CD4-positive, CD25-positive, alpha-beta regulatory T cell (primary cell): Measurements from ENCODE around the gene PWWP2B. TPM values are rescaled to one million over a fixed set of nuclear protein-coding genes. Genes with fewer than 3 reads are reported as not detected.

Experiments used
- ATAC-seq, 2 donors: fragments of 150-1000 bp; cut with Tn5 transposase; one replicate each; pipeline ENCODE4 v1.10.0; 2021; ENCODE audit warnings: low read depth in 2 of 2, moderate number of reproducible peaks in 2 of 2, moderate library complexity in 1 of 2
- DNase-seq, 3 donors: peaks; one replicate each; pipeline versions ENCODE4 v3.0.0 to v3.0.0-alpha.2; 2012 to 2022; ENCODE audit warnings: mixed read lengths in 1 of 3
- H3K27ac ChIP-seq: one replicate; pipeline ENCODE4 v1.7.0; 2013; ENCODE audit warnings: mild to moderate bottlenecking, low read length; ENCODE audit not compliant: insufficient read depth, poor library complexity, severe bottlenecking
- H3K27me3 ChIP-seq: one replicate; pipeline ENCODE4 v1.7.0; 2013; ENCODE audit warnings: low read length; ENCODE audit not compliant: control insufficient read depth, insufficient read depth
- H3K36me3 ChIP-seq: one replicate; pipeline ENCODE4 v1.7.0; 2013; ENCODE audit warnings: mild to moderate bottlenecking, low read length, moderate library complexity; ENCODE audit not compliant: control insufficient read depth, insufficient read depth
- H3K4me1 ChIP-seq: 2 replicates; pipeline ENCODE4 v1.7.0; 2013; ENCODE audit warnings: mild to moderate bottlenecking, low read length; ENCODE audit not compliant: insufficient read depth, control insufficient read depth, poor library complexity, severe bottlenecking
- H3K4me3 ChIP-seq: one replicate; pipeline ENCODE4 v1.7.0; 2013; ENCODE audit warnings: low read depth, mild to moderate bottlenecking, low read length, moderate library complexity
- H3K9me3 ChIP-seq, 2 experiments: 1 replicate in 1 of 2; 2 replicates in 1 of 2; pipeline ENCODE4 v1.7.0; 2013; ENCODE audit warnings: low read length in 2 of 2, mild to moderate bottlenecking in 1 of 2, moderate library complexity in 1 of 2; ENCODE audit not compliant: control insufficient read depth in 2 of 2
- H3K27ac Mint-ChIP-seq, 3 donors: one replicate each; pipeline ENCODE4 v1.8.0; 2020 to 2022; ENCODE audit warnings: mild to moderate bottlenecking in 3 of 3, mixed read lengths in 3 of 3, moderate library complexity in 2 of 3
- H3K27me3 Mint-ChIP-seq: one replicate; pipeline ENCODE4 v1.8.0; 2022; ENCODE audit warnings: mild to moderate bottlenecking, mixed read lengths
- H3K36me3 Mint-ChIP-seq: one replicate; pipeline ENCODE4 v1.8.0; 2020; ENCODE audit warnings: mixed read lengths
- H3K4me1 Mint-ChIP-seq, 4 donors: one replicate each; pipeline ENCODE4 v1.8.0; 2020 to 2022; ENCODE audit warnings: mixed read lengths in 4 of 4, mild to moderate bottlenecking in 1 of 4
- H3K4me3 Mint-ChIP-seq, 4 donors: one replicate each; pipeline ENCODE4 v1.8.0; 2020 to 2022; ENCODE audit warnings: mild to moderate bottlenecking in 4 of 4, mixed read lengths in 4 of 4, moderate library complexity in 3 of 4
- H3K9me3 Mint-ChIP-seq, 7 donors: one replicate each; pipeline ENCODE4 v1.8.0; 2020 to 2022; ENCODE audit warnings: mixed read lengths in 7 of 7, mild to moderate bottlenecking in 3 of 7, moderate library complexity in 2 of 7
- polyA plus RNA-seq, 4 donors: library from polyadenylated mRNA; unstranded; fragments of 300-500 nt; fragmentation: Illumina TruSeq; gene quantifications; one replicate each; pipeline ENCODE4 v1.2.3, GENCODE V29; 2021
- total RNA-seq: library from RNA; stranded (reverse); gene quantifications from one replicate; pipeline ENCODE4 v1.2.3, GENCODE V29; 2022

Gene PWWP2B
- total and polyA plus RNA-seq, 5 donors from 2014 or later: 0.56 to 10.9 (median 0.90) TPM

GRCh38 chr10:132466520-132467463 is 69.8 kb downstream of the PWWP2B start:
- H3K36me3 ChIP-seq: no peaks in the 10 kb centered on the region
- H3K27me3 Mint-ChIP-seq: peaks cover 4% of the 10 kb centered on the region
- peaks cover 0 to 3% (median 0%) of the 10 kb centered on the region in 4 donors for H3K4me1 Mint-ChIP-seq
- H3K9me3 Mint-ChIP-seq: peaks cover 0 to 5% (median 0%) of the 10 kb centered on the region in 7 donors
- no peak overlapping the region for H3K27ac ChIP-seq
- H3K4me3 Mint-ChIP-seq: no peak overlapping the region
- H3K4me1 ChIP-seq: no peaks in the 10 kb centered on the region
- H3K9me3 ChIP-seq: no peaks in the 10 kb centered on the region
- no peaks in the 10 kb centered on the region for H3K27me3 ChIP-seq
- no peak overlapping the region for H3K4me3 ChIP-seq
- H3K36me3 Mint-ChIP-seq: peaks cover 4% of the 10 kb centered on the region
- no peak for ATAC-seq
- DNase-seq: no peak
- H3K27ac Mint-ChIP-seq: no peak overlapping the region

Other genes starting within 250 kb of the PWWP2B start
- 1.2 TPM for gene DPYSL4, start 210.3 kb upstream of the PWWP2B start, total RNA-seq
- 1 to 10 TPM in 1 of 4 donors, not detected in 3; 1.9 TPM for gene DPYSL4, start 210.3 kb upstream of the PWWP2B start, polyA plus RNA-seq
- gene STK32C, start 89.2 kb upstream of the PWWP2B start, total RNA-seq: 6.6 TPM
- gene STK32C, start 89.2 kb upstream of the PWWP2B start, polyA plus RNA-seq: 1 to 10 TPM; 3.5 to 7.0 (median 6.5) TPM
- gene LRRC27, start 65.0 kb upstream of the PWWP2B start, total RNA-seq: 2.6 TPM
- 1 to 10 TPM in 3 of 4 donors, under 1 TPM in 1; 0.67 to 3.3 (median 2.2) TPM for gene LRRC27, start 65.0 kb upstream of the PWWP2B start, polyA plus RNA-seq
- 21.3 TPM for gene INPP5A, start 140.6 kb downstream of the PWWP2B start, total RNA-seq
- 1 to 10 TPM in 2 of 4 donors, under 1 TPM in 2; 0.66 to 1.7 (median 0.89) TPM for gene INPP5A, start 140.6 kb downstream of the PWWP2B start, polyA plus RNA-seq